HL-60 (cell line): ENCODE data around the gene ATG2B.

Experiments
- DNase-seq, 2 experiments: peaks; one replicate each; pipeline ENCODE4 v3.0.0-alpha.2; 2010 to 2020; ENCODE audit warnings: low read depth in 1 of 2, low spot score in 1 of 2
- H3K27ac ChIP-seq: fragments of 250-450 bp; sonication (Bioruptor Pico); replicated peaks from 2 replicates; pipeline ENCODE4 v1.5.1; 2020; ENCODE audit warnings: mild to moderate bottlenecking, moderate library complexity
- H3K27me3 ChIP-seq: fragments of 250-450 bp; sonication (Bioruptor Pico); 2 replicates; pipeline ENCODE4 v1.5.1; 2021; ENCODE audit warnings: mild to moderate bottlenecking, moderate library complexity; ENCODE audit not compliant: insufficient read depth, poor library complexity, severe bottlenecking
- H3K4me3 ChIP-seq: replicated peaks from 2 replicates; pipeline ENCODE4 v1.5.1; 2011; ENCODE audit warnings: mild to moderate bottlenecking, control low read depth, low read length; ENCODE audit not compliant: insufficient read depth
- CTCF ChIP-seq: IDR thresholded peaks from one replicate; pipeline ENCODE4 v1.5.1; 2011; ENCODE audit warnings: low read length, control low read depth, inconsistent platforms; ENCODE audit not compliant: insufficient read depth
- GABPA ChIP-seq: IDR thresholded peaks from 2 replicates; pipeline ENCODE4 v1.6.1; 2012; ENCODE audit warnings: low read depth
- POLR2AphosphoS5 ChIP-seq: IDR thresholded peaks from 2 replicates; pipeline ENCODE4 v1.6.1; 2012; ENCODE audit warnings: low read depth
- REST ChIP-seq: IDR thresholded peaks from 2 replicates; pipeline ENCODE4 v1.6.1; 2012; ENCODE audit warnings: low read depth; ENCODE audit not compliant: insufficient replicate concordance
- SPI1 ChIP-seq: IDR thresholded peaks from 2 replicates; pipeline ENCODE4 v1.6.1; 2012; ENCODE audit warnings: low read depth, mild to moderate bottlenecking, borderline replicate concordance
- long read RNA-seq: library from polyadenylated mRNA; unstranded; transcript quantifications from one replicate; pipeline ENCODE4 v2.0.0, GENCODE V29; 2020

The ATG2B gene, protein sequence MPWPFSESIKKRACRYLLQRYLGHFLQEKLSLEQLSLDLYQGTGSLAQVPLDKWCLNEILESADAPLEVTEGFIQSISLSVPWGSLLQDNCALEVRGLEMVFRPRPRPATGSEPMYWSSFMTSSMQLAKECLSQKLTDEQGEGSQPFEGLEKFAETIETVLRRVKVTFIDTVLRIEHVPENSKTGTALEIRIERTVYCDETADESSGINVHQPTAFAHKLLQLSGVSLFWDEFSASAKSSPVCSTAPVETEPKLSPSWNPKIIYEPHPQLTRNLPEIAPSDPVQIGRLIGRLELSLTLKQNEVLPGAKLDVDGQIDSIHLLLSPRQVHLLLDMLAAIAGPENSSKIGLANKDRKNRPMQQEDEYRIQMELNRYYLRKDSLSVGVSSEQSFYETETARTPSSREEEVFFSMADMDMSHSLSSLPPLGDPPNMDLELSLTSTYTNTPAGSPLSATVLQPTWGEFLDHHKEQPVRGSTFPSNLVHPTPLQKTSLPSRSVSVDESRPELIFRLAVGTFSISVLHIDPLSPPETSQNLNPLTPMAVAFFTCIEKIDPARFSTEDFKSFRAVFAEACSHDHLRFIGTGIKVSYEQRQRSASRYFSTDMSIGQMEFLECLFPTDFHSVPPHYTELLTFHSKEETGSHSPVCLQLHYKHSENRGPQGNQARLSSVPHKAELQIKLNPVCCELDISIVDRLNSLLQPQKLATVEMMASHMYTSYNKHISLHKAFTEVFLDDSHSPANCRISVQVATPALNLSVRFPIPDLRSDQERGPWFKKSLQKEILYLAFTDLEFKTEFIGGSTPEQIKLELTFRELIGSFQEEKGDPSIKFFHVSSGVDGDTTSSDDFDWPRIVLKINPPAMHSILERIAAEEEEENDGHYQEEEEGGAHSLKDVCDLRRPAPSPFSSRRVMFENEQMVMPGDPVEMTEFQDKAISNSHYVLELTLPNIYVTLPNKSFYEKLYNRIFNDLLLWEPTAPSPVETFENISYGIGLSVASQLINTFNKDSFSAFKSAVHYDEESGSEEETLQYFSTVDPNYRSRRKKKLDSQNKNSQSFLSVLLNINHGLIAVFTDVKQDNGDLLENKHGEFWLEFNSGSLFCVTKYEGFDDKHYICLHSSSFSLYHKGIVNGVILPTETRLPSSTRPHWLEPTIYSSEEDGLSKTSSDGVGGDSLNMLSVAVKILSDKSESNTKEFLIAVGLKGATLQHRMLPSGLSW (N-terminal part only)
- long read RNA-seq, partial matches to known transcripts, result 7 of 13 reads
- long read RNA-seq, other reads (novel, unspliced or antisense), result 6 of 13 reads

- peak within 1 kb of the TSS; percentile 80 for H3K27ac ChIP-seq
- H3K27me3 ChIP-seq, result no peaks in the 10 kb centered on the region
- TF ChIP-seq REST (peak; percentile 11), POLR2AphosphoS5 (peak; percentile 54), GABPA (peak; percentile 79), SPI1 (0 out of 2 replicates have a peak, but pooled peaks have one; percentile 2), CTCF (no peak)
- H3K4me3 ChIP-seq, result peak within 1 kb of the TSS; percentile 91
- peak; percentile 79 to 91 for DNase-seq
Measured at GRCh38 chr14:96362965-96363750, at the start of gene ATG2B, which contains the start of gene GSKIP. Gene ATG2B (minus strand): TSS chr14:96363341. CDS start chr14:96362976, 365 bp downstream. Gene GSKIP (plus strand): TSS chr14:96363526. CDS start chr14:96382248, 18,722 bp downstream.

- TF ChIP-seq REST, result no peak
- TF ChIP-seq GABPA, result no peak
- no peak for TF ChIP-seq SPI1
- no peak for TF ChIP-seq POLR2AphosphoS5
- no peak for TF ChIP-seq CTCF
- Histone ChIP-seq H3K27me3 (no peaks in the 10 kb centered on the region), H3K4me3 (no peak overlapping the region), H3K27ac (no peak overlapping the region)
- no peak for DNase-seq
Measured at GRCh38 chr14:96410119-96410518, 47.0 kb upstream of the ATG2B start.

GRCh38 chr14:96409701-96410100 lies 46.6 kb upstream of the ATG2B start:
- H3K27ac ChIP-seq, result no peak overlapping the region
- no peak overlapping the region for H3K4me3 ChIP-seq
- no peak for DNase-seq
- TF ChIP-seq POLR2AphosphoS5 (no peak), SPI1 (no peak)
- no peaks in the 10 kb centered on the region for H3K27me3 ChIP-seq
